HEK293 (cell line): ENCODE data around the gene SPPL2C.
A peak's percentile ranks its signal among the peaks of the same experiment; 100 is the strongest.

Source experiments
- CTCF ChIA-PET: fragments of 350-600 bp; formaldehyde crosslinking; extraction: SDS; loops from one replicate; lab custom pipeline; 2021; ENCODE audit warnings: antibody characterized with exemption; lab: Yijun Ruan, JAX
- POLR2A ChIA-PET: fragments of 300-600 bp; formaldehyde crosslinking; extraction: SDS; loops from one replicate; lab custom pipeline; 2020; ENCODE audit warnings: antibody characterized with exemption, inconsistent platforms; lab: Yijun Ruan, JAX
- H3K27ac ChIP-seq: fragments of 200-500 bp; sonication (Bioruptor generic); 2 replicates; pipeline ENCODE4 v1.5.1; 2014; ENCODE audit warnings: low read depth, low read length, control low read depth, inconsistent platforms; ENCODE audit errors: extremely low read depth
- H3K36me3 ChIP-seq, 2 experiments: fragments of 200-500 bp in 1 of 2; sonication (Bioruptor generic) in 1 of 2; 1 replicate in 1 of 2; 2 replicates in 1 of 2; pipeline ENCODE4 v1.5.1; 2014 to 2017; ENCODE audit warnings: inconsistent platforms in 2 of 2, low read length in 2 of 2; ENCODE audit not compliant: control insufficient read depth in 2 of 2, insufficient read depth in 1 of 2
- H3K4me1 ChIP-seq: fragments of 200-500 bp; sonication (Bioruptor generic); 2 replicates; pipeline ENCODE4 v1.5.1; 2014; ENCODE audit warnings: mild to moderate bottlenecking, low read length, inconsistent platforms; ENCODE audit not compliant: control insufficient read depth, insufficient read depth
- H3K4me3 ChIP-seq: 2 replicates; pipeline ENCODE4 v1.5.1; 2011; ENCODE audit warnings: low read depth, mild to moderate bottlenecking, control low read depth, low read length, moderate library complexity
- H3K9me3 ChIP-seq: fragments of 200-500 bp; sonication (Bioruptor generic); 2 replicates; pipeline ENCODE4 v1.5.1; 2014; ENCODE audit warnings: low read depth, low read length, inconsistent platforms; ENCODE audit not compliant: control insufficient read depth, insufficient read depth
- CTCF ChIP-seq: fragments of 450-650 bp; formaldehyde crosslinking; IDR thresholded peaks from 2 replicates; pipeline ENCODE4 v1.5.1; 2016; ENCODE audit warnings: missing biosample characterization, missing genetic modification characterization
- EGR2 ChIP-seq: fragments of 450-650 bp; formaldehyde crosslinking; IDR thresholded peaks from 2 replicates; pipeline ENCODE4 v1.5.1; 2016; ENCODE audit warnings: low read depth, missing biosample characterization, missing genetic modification characterization
- HIC1 ChIP-seq: fragments of 450-650 bp; formaldehyde crosslinking; IDR thresholded peaks from 2 replicates; pipeline ENCODE4 v1.5.1; 2016; ENCODE audit warnings: missing biosample characterization, missing genetic modification characterization
- HOXC10 ChIP-seq: sonication (generic); formaldehyde crosslinking; IDR thresholded peaks from 2 replicates; pipeline ENCODE4 v1.8.1; 2023; ENCODE audit warnings: mild to moderate bottlenecking, missing genetic modification reagents
- KLF10 ChIP-seq: fragments of 450-650 bp; IDR thresholded peaks from 2 replicates; pipeline ENCODE4 v1.5.1; 2018; ENCODE audit warnings: missing biosample characterization, mild to moderate bottlenecking, missing genetic modification characterization
- KLF16 ChIP-seq: fragments of 450-650 bp; formaldehyde crosslinking; IDR thresholded peaks from 2 replicates; pipeline ENCODE4 v1.5.1; 2017; ENCODE audit warnings: missing biosample characterization, missing genetic modification characterization
- MEIS1 ChIP-seq: sonication (generic); formaldehyde crosslinking; IDR thresholded peaks from 2 replicates; pipeline ENCODE4 v1.8.1; 2022; ENCODE audit warnings: missing genetic modification reagents, mild to moderate bottlenecking, borderline replicate concordance
- PBX3 ChIP-seq: sonication (generic); formaldehyde crosslinking; IDR thresholded peaks from 2 replicates; pipeline ENCODE4 v1.8.1; 2022; ENCODE audit warnings: mild to moderate bottlenecking, moderate library complexity, missing genetic modification reagents
- SP3 ChIP-seq: fragments of 450-650 bp; formaldehyde crosslinking; IDR thresholded peaks from 2 replicates; pipeline ENCODE4 v1.5.1; 2016; ENCODE audit warnings: missing biosample characterization, missing genetic modification characterization
- YY1 ChIP-seq: fragments of 450-650 bp; formaldehyde crosslinking; IDR thresholded peaks from 2 replicates; pipeline ENCODE4 v1.5.1; 2018; ENCODE audit warnings: missing biosample characterization, missing genetic modification characterization
- YY2 ChIP-seq: fragments of 450-650 bp; formaldehyde crosslinking; IDR thresholded peaks from 2 replicates; pipeline ENCODE4 v1.5.1; 2016; ENCODE audit warnings: missing biosample characterization, missing genetic modification characterization
- ZNF19 ChIP-seq: fragments of 450-650 bp; formaldehyde crosslinking; IDR thresholded peaks from 2 replicates; pipeline ENCODE4; 2016; ENCODE audit warnings: missing biosample characterization, missing genetic modification characterization, low read depth
- ZNF2 ChIP-seq: fragments of 450-650 bp; formaldehyde crosslinking; IDR thresholded peaks from 2 replicates; pipeline ENCODE4 v1.5.1; 2016; ENCODE audit warnings: missing biosample characterization, missing genetic modification characterization
- ZNF214 ChIP-seq: fragments of 450-650 bp; formaldehyde crosslinking; IDR thresholded peaks from 2 replicates; pipeline ENCODE4 v1.5.1; 2017; ENCODE audit warnings: missing biosample characterization, mild to moderate bottlenecking, missing genetic modification characterization, borderline replicate concordance
- ZNF311 ChIP-seq: fragments of 450-650 bp; formaldehyde crosslinking; IDR thresholded peaks from 2 replicates; pipeline ENCODE4 v1.5.1; 2017; ENCODE audit warnings: missing biosample characterization, missing genetic modification characterization, borderline replicate concordance
- ZNF398 ChIP-seq: fragments of 450-650 bp; formaldehyde crosslinking; IDR thresholded peaks from 2 replicates; pipeline ENCODE4 v1.5.1; 2017; ENCODE audit warnings: missing biosample characterization, missing genetic modification characterization
- ZNF510 ChIP-seq: fragments of 450-650 bp; formaldehyde crosslinking; IDR thresholded peaks from 2 replicates; pipeline ENCODE4 v1.5.1; 2018; ENCODE audit warnings: mild to moderate bottlenecking, missing genetic modification characterization, missing biosample characterization; ENCODE audit not compliant: insufficient replicate concordance
- ZNF518A ChIP-seq: fragments of 450-650 bp; formaldehyde crosslinking; conservative IDR thresholded peaks from 2 replicates; pipeline ENCODE4 v1.5.1; 2016; ENCODE audit warnings: low read depth, missing biosample characterization, missing genetic modification characterization
- ZNF529 ChIP-seq: fragments of 450-650 bp; formaldehyde crosslinking; IDR thresholded peaks from 2 replicates; pipeline ENCODE4 v1.5.1; 2017; ENCODE audit warnings: missing genetic modification characterization, missing biosample characterization; ENCODE audit not compliant: insufficient replicate concordance
- ZNF548 ChIP-seq: fragments of 450-650 bp; formaldehyde crosslinking; IDR thresholded peaks from 2 replicates; pipeline ENCODE4 v1.5.1; 2016; ENCODE audit warnings: missing biosample characterization, missing genetic modification characterization
- ZNF558 ChIP-seq: fragments of 450-650 bp; formaldehyde crosslinking; IDR thresholded peaks from 2 replicates; pipeline ENCODE4 v1.5.1; 2016; ENCODE audit warnings: missing biosample characterization, missing genetic modification characterization
- ZNF610 ChIP-seq: fragments of 450-650 bp; formaldehyde crosslinking; IDR thresholded peaks from 2 replicates; pipeline ENCODE4 v1.5.1; 2016; ENCODE audit warnings: missing biosample characterization, missing genetic modification characterization, borderline replicate concordance
- ZNF792 ChIP-seq: fragments of 450-650 bp; formaldehyde crosslinking; IDR thresholded peaks from 2 replicates; pipeline ENCODE4 v1.5.1; 2016; ENCODE audit warnings: missing biosample characterization, missing genetic modification characterization

SPPL2C gene

GRCh38 chr17:45894022-45894784, 49.5 kb downstream of the SPPL2C start, which contains the start of gene MAPT (continued):
- no peak for TF ChIP-seq ZNF792 (tag by site-specific recombination)
- no peak for TF ChIP-seq ZNF510
- no peak for TF ChIP-seq ZNF548
- peak; percentile 79 for TF ChIP-seq KLF10

GRCh38 chr17:45895304-45895968, 50.8 kb downstream of the SPPL2C start:
- ChIA-PET POLR2A (no interaction called here), CTCF (interaction anchor here (0.6 to 1.3 kb wide), 2 partner anchors 23 to 316 kb away, joined by 3 read pairs; no protein-coding TSS in a partner anchor)
- peak overlapping the region; percentile 74 for H3K4me3 ChIP-seq
- H3K27ac ChIP-seq, result no peak overlapping the region
- no peaks in the 10 kb centered on the region for H3K9me3 ChIP-seq
- peaks cover 11% of the 10 kb centered on the region; the same call in 1 of the 2 replicates for H3K4me1 ChIP-seq
- no peaks in the 10 kb centered on the region for H3K36me3 ChIP-seq
- TF ChIP-seq ZNF398, result peak; percentile 97
- TF ChIP-seq ZNF2 (tag by site-specific recombination), result no peak
- TF ChIP-seq KLF16 (tag by site-specific recombination), result peak; percentile 62
- peak; percentile 92 for TF ChIP-seq SP3 (tag by site-specific recombination)
- TF ChIP-seq ZNF558 (tag by site-specific recombination), result no peak
- peak; percentile 57 for TF ChIP-seq CTCF (tag by site-specific recombination)
- TF ChIP-seq ZNF518A (tag by site-specific recombination), result no peak
- TF ChIP-seq ZNF311 (tag by site-specific recombination), result no peak
- TF ChIP-seq EGR2 (tag by site-specific recombination), result peak; percentile 92
- 0 out of 2 replicates have a peak, but pooled peaks have one; percentile 12 for TF ChIP-seq HIC1 (tag by site-specific recombination)
- TF ChIP-seq PBX3, result peak; percentile 51; the same call in 1 of the 2 replicates
- 0 out of 2 replicates have a peak, but pooled peaks have one; percentile 37 for TF ChIP-seq HOXC10
- no peak for TF ChIP-seq ZNF610 (tag by site-specific recombination)
- no peak for TF ChIP-seq MEIS1 (CRISPR knock-in tag)
- TF ChIP-seq ZNF214 (tag by site-specific recombination), result no peak
- TF ChIP-seq YY2 (tag by site-specific recombination), result peak; percentile 43; the same call in 1 of the 2 replicates
- no peak for TF ChIP-seq ZNF19 (tag by site-specific recombination)
- TF ChIP-seq ZNF529 (tag by site-specific recombination), result no peak
- TF ChIP-seq YY1, result peak; percentile 38
